ENCODE measurements around the gene TIMM8B.
"Not testable (repeated sequence)": the region's sequence is repeated elsewhere in the genome, so short reads cannot be mapped to it uniquely, and the experiment has no call there.

The TIMM8B gene

DNA sequence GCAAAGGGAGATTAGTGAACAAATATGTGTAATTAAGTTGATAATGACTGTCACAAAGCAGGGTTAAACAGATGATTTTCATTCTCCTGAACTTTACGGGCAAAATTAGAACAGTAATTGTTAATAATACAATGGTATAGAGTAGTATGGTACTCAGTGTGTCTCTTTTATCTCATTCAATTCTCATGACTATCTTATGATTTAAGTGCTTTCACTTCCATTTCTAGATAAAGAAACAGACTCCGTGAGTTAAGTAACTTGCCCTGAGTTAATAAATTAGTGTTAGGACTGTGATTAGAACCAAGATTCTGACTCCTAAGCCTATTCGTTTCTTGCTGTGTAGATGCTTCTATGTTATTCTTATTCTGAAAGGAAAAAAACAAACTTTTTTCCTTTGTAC lies 34.8 kb downstream of the TIMM8B start:
- no peak overlapping the region for H3K4me3 ChIP-seq (ENCODE audit: low read depth, low read length)
- no peak for DNase-seq (ENCODE audit: low read depth)
- TF ChIP-seq, protein P1, sequence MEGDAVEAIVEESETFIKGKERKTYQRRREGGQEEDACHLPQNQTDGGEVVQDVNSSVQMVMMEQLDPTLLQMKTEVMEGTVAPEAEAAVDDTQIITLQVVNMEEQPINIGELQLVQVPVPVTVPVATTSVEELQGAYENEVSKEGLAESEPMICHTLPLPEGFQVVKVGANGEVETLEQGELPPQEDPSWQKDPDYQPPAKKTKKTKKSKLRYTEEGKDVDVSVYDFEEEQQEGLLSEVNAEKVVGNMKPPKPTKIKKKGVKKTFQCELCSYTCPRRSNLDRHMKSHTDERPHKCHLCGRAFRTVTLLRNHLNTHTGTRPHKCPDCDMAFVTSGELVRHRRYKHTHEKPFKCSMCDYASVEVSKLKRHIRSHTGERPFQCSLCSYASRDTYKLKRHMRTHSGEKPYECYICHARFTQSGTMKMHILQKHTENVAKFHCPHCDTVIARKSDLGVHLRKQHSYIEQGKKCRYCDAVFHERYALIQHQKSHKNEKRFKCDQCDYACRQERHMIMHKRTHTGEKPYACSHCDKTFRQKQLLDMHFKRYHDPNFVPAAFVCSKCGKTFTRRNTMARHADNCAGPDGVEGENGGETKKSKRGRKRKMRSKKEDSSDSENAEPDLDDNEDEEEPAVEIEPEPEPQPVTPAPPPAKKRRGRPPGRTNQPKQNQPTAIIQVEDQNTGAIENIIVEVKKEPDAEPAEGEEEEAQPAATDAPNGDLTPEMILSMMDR (IDR thresholded peaks at IDR 0.05; ENCODE audit: low read depth, low read length, missing control alignments), result no peak

DNA sequence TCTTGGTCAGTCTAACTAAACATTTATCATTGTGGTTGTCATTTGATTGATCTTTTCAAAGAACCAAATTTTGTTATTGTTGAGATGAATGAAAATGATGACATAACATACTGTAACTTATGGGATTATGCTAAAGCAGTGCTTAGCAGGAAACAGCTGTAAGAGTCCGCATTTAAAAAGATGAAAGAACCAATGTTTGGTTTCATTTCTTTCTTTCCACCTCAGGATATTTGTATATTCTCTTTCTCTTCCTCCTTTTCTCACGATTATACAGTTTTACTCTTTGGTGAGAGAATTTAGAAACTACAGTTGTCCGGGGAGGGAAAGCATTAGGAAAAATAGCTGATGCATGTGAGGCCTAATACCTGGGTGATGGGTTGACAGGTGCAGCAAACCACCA lies 35.8 kb downstream of the TIMM8B start:
- H3K4me3 ChIP-seq (ENCODE audit: low read depth, low read length), result no peak overlapping the region
- peak; percentile 43 for DNase-seq (ENCODE audit: low read depth)
- TF ChIP-seq, protein P1 (IDR thresholded peaks at IDR 0.05; ENCODE audit: low read depth, low read length, missing control alignments), result no peak

DNA sequence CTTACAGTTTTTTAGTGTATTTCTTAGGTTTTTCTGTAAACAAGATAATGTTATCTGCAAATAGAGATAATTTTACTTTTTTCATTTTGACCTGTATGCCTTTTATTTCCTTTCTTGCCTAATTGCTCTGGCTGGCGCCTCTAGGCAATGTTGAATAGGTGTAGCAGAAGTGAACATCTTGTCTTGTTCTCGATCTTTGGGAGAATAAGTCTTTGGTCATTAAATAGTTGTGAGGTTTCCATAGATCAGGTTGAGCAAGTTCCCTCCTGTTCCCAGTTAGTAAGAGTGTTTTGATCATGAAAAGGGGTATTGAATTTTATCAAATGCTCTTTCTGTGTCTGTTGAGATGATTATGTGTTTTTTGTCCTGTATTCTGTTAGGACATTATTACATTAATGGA lies 36.8 kb downstream of the TIMM8B start:
- DNase-seq (ENCODE audit: low read depth), result no peak
- no peak overlapping the region for H3K4me3 ChIP-seq (ENCODE audit: low read depth, low read length)

DNA sequence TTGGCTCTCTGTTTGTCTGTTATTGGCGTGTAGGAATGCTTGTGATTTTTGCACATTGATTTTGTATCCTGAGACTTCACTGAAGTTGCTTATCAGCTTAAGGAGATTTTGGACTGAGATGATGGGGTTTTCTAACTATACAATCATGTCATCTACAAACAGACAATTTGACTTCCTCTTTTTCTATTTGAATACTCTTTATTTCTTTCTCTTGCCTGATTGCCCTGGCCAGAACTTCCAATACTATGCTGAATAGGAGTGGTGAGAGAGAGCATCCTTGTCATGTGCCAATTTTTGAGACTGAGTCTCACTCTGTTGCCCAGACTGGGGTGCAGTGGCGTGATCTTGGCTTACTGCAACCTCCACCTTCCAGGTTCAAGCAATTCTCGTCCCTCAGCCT lies 38.3 kb downstream of the TIMM8B start:
- not testable (repeated sequence) for DNase-seq (ENCODE audit: low read depth); H3K4me3 ChIP-seq (ENCODE audit: low read depth, low read length)

More for the DNA sequence above, 36.8 kb downstream of the TIMM8B start:
- TF ChIP-seq, protein P1 (IDR thresholded peaks at IDR 0.05; ENCODE audit: low read depth, low read length, missing control alignments), result no peak

DNA sequence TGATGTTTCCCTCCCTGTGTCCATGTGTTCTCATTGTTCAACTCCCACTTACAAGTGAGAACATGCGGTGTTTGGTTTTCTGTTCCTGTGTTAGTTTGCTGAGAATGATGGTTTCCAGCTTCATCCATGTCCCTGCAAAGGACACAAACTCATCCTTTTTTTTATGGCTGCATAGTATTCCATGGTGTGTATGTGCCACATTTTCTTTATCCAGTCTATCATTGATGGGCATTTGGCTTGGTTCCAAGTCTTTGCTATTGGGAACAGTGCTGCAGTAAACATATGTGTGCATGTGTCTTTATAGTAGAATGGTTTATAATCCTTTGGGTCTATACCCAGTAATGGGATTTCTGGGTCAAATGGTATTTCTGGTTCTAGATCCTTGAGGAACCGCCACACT lies 39.9 kb downstream of the TIMM8B start:
- not testable (repeated sequence) for DNase-seq (ENCODE audit: low read depth); H3K4me3 ChIP-seq (ENCODE audit: low read depth, low read length)

DNA sequence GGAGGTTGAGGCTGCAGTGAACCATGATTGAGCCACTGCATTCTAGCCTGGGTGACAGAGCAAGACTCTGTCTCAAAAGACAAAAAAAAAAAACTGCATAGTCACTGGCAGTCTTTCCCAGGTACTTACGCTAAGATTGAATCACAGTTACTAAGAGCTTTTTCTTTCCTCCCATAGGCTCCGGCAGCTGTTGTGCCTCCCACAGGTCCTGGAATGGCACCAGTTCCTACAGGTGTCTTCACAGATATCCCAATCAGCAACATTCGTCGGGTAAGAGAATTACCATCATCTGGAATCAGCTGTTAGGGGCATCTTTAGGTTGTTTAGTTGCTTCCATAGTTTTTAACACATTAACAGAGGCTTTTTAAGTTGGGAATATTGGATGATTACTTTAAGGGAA lies 41.6 kb downstream of the TIMM8B start:
- no peak for DNase-seq (ENCODE audit: low read depth)
- TF ChIP-seq, protein P1 (IDR thresholded peaks at IDR 0.05; ENCODE audit: low read depth, low read length, missing control alignments), result no peak
- H3K4me3 ChIP-seq (ENCODE audit: low read depth, low read length), result no peak overlapping the region

DNA sequence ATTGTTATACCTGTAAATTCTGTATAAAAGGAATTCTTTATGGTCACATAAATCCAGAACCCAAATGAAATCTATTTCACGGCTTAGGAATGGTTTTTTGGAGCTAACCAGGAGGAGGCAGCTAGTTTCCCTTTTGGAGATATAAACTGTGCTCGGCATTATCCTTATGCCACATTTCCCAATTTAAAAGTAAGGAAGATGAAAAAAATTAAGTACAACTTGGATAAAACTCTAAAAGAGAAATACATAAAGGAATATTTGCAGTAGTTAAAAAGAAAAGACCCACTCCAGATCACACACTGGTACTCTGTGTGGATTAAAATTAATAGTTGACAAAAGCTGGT lies 43.6 kb downstream of the TIMM8B start:
- DNase-seq (ENCODE audit: low read depth), result no peak
- H3K4me3 ChIP-seq (ENCODE audit: low read depth, low read length), result no peak overlapping the region
- TF ChIP-seq, protein P1 (IDR thresholded peaks at IDR 0.05; ENCODE audit: low read depth, low read length, missing control alignments), result no peak

DNA sequence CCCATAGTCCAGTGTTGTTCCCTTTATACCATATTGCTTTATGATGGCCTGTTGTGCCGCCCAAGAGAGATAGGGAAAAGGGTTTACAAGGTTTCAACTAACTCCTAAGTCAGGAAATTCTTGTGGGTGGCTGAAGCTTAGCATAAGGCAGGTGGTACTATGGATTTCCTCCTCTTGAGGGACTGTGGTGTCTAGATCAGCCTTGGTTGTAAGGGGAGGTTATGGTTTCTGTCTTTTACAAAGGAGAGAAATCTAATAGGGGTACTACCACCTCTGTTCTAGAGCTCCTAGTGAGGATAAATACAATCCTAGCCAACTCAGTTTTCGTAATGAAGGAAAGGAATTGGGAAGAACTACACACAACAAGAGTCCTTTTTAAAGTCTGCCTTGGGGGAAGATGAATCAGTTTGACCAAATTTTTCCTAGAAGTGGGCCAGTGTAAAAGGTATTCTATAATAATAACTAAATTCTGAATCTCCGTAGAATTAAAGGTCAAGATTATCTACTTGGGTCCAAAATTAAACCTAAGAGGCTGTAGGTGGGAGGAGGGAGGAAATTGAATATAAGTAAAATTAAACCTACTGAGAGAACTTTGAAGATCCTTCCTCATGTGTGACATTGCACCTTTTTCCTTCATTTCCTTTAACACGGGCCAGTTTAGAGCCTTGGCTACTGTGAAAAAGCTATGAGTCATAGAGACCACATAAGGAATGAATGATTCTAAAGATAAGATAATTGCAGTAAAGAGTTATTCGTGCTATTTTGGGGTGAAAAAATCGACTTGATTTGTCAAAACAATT lies 44.2 kb downstream of the TIMM8B start:
- TF ChIP-seq, protein P1 (IDR thresholded peaks at IDR 0.05; ENCODE audit: low read depth, low read length, missing control alignments), result no peak
- H3K4me3 ChIP-seq (ENCODE audit: low read depth, low read length), result no peak overlapping the region
- DNase-seq (ENCODE audit: low read depth), result no peak
